Stimulated activated CD4-positive, alpha-beta T cell treated with anti-CD3 and anti-CD28 coated beads, Interleukin-12 subunit alpha, Interleukin-12 subunit beta, amount 100 ng/mL, for 4 hours (primary cell): Measurements from ENCODE around the gene ADAMTS2.

Source experiments
- DNase-seq: peaks from one replicate; pipeline ENCODE4 v3.0.0-alpha.2; 2020

ADAMTS2 gene

DNA sequence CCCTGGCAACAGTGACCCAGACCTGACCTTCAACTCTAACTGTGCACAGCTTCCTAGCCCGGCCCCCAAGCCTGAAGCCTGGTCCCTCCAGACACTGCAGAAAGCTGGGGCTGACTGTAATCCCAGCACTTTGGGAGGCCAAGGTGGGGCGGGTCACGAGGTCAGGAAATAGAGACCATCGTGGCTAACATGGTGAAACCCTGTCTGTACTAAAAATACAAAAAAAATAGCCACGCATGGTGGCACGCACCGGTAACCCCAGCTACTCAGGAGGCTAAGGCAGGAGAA is 35.9 kb downstream of the ADAMTS2 start:
- no peak for DNase-seq

DNA sequence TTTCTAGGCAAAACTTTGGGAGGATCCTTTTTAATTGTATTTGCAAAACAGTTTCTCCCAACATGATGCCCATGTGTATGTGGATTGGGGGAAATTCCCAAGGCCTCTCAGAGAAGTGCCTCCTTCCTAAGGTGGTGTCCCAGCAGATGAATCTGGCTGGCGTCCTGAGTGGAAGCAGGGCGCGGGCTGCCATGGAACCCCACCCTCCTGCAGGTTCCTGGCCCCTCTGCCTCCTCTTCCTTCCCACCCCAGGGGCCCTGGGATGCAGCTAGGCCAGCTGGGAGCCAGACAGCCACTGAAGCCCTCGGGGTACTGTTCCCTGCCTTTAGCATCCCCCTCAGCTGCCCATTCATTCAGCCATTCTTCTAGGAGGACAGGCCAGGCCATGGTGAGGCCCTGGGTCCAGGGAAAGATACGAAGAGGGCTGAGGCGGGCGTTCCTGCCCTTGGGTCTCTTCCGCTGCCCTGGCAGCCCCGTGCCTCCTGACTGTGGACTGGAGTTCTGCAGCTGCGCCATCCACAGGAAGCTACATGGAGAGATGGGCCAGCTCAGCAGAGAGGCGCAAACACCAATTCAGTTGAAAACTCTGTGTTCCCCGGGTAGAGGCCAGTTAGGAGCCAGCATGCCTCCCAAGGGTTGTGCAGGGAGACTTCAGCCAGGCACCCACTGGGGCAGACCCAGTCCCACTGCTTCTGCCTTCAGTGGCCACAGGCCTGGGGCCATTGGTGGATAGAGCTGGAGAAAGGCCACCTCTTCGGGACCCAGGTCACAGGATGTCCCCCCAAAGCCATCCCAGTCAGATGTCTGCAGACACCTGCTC is 36.5 kb downstream of the ADAMTS2 start:
- DNase-seq, result no peak

DNA sequence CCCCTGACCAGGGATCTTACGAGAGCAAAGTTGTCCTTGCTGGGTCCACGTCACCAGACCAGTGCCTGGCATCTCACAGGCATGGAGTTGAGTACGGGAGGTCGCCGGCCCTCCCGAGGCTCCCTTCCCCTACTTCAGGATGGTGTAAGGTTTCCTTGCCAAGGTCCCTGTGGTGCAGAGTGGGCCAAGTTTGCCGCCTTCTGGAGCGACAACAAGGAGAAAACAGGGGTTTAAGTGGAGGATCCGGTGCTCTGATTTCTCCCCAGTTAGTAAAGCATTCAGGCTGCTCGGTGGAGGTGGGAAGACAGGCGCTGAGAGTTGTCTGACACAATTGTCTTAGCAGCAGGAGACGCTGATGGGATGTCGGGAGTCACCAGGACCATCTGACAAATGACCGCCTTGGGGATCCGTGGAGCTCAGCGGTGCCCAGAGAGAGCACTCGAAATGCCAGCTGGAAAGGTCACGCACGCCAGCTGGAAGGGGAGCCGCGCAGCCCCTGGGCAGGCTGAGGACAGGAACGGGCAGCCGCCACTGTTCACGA is 37.3 kb downstream of the ADAMTS2 start:
- no peak for DNase-seq

DNA sequence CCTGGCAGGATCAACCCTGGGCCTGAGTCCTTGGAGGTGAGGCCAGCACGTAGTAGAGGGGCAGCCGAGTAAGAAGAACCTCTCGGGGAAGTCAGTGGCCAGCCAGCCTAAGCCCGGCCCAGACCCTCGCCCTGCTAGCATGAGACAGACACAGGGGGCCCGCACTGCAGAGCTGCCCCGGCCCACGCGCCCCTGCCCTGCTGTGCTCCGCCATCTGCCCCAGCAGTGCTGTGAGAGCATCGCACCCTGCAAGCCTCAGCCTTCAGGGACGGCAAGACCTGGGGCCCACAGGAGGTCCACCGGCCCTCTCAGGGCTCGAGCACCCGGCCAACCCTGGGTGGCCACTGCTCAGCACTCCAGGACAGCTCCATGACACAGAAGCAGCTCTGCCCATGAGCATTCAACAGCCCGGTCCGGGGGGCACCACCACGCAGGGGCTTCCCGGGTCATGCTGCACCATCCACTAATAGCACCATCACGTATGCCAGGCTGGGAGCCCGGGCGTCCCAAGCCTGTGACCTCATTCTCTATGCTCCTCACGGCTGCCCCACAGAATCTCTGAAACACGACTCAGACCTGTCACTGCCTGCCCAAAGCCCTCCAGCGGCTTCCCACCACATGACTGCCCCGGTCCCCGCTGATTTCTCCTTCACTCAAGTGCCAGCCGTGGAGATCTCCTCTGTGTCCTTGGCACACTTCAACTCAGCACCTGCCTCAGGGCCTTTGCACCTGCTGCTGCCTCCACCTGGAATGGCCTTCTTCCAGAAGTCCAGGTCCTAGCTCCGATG is 38.1 kb downstream of the ADAMTS2 start:
- no peak for DNase-seq

DNA sequence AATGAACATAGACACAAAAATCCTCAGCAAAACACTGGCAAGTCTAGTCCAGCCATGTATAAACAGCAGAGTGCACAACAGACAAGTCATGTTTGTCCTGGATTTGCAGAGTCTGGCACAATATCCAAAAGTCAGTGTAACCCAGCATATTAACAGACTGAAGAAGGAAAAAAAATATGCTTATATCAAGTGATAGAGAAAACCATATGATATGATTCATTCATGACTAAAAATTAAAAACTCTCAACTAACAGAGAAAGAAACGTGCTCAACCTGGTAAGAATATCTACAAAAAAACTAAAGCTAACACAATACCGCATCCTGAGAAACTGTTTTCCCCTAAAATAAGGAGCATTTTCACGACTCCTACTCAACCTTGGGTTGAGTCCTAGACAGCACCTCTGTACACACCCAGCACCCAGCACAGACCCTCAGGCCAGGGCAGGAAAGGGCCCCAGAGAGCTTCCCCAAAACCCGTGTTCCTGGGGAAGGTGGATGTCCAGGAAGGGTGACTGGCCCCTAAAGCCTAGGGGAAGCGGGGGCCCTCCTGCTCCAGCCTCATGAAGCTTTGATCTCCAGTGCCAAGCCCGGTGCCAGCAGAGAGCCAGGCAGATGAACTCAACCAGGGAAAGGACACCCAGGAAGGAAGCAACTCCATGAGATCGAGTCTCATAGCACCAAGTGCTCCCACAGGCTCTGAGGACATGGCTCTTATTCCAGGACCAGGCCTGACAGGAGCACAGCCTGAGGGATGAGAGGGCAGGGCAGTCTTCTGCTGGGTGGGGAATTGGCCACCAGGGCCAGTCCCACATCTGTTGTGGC is 38.9 kb downstream of the ADAMTS2 start:
- no peak for DNase-seq

DNA sequence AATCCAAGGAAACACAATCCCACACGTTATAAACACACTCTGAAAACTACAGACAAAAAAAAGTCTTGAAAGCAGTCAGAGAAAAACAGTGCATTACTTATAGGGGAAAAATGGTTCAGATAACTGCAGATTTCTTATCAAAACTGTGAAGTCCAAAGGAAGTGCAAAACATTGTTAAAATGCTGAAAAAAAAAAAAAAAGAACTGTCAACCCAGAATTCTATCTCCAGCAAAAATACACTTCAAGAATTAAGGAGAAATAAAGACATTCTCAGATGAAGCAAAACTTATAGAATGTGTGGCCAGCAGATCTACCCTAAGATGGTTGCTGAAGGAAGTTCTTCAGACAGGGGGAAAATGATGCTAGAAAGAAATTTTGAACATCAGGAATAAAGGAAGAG is 40.4 kb downstream of the ADAMTS2 start:
- DNase-seq, result no peak

DNA sequence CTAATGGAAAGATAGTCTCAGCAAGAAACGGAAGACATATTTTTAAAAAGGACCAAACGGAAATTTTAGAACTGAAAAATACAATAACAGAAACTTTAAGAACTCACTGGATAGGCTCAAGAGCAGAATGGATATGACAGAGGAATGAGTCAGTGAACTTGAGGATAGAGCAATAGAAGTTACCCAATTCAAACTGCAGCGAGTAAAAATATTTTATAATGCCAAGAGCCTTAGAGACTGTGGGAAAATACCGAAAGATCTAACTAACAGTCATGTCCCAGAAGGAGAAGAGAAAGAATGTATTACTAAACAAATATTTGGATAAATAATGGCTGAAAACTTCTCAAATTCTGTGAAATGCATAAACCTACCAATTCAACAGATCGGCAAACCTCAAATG is 40.8 kb downstream of the ADAMTS2 start:
- no peak for DNase-seq

DNA sequence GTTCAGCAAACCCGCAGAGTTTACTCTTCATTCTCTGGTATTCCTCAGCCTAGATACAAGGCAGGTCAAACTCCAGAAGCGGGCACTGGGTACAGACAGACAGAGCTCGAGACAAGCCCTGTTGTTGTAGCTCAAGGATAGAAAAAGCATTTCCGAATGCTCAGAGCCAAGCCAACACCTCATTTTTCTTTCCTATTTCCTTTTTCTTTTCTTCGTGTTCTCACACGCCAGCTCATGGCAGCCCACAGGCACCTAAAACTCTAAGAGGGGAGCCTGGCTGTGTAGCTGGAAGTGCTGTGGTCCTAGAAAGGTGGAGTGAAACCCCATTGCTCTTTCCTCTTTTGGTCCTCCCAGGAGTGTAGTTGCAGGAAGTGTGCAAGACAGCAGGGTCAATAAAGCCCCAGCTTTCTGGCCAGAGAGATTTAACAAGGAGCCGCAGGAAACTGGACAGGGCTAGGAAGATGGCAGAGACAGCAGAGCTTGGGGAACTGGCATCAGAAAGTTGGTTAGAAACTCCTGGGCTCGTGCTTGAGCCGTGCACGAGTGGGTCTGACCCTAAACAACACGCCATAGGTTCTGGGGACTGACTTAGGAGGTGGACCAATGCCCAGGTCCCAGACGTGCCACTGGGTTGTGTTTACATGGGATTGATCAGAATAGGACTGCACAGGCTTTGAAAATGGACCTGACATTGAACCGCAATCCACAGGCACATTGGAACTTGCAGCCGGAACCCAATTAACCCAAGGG is 41.6 kb downstream of the ADAMTS2 start:
- DNase-seq, result no peak

DNA sequence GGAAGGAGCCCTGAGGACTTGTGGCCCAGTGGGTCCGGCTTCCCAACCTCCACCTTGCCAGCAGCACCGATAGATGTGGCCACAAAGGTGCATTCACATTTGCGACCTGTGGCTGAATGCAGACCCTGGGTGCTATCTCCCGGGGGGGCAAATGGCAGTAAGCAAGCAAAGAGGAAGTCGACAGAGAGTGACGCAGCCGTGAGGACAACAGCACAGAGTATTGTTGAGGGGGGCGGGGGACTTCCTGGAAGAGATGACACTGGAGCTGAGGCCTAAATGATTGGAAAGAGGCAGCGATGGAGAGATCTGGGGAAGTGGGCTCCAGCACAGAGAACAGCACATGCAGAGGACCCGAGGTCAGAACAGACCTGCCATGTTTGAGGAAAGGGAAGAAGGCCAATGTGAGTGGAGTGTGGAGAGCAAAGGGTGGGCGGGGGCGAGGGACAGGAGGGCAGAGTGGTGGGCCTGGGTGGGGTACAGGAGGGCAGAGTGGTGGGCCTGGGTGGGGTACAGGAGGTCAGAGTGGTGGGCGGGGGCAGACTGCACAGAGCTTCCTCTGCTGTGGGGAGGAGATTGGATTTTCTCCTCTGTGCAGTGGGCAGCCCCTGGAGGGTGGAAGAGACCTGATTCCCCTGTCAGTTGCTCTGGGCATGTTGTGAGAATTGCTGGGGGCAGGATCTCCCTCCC is 42.6 kb downstream of the ADAMTS2 start:
- DNase-seq, result no peak

DNA sequence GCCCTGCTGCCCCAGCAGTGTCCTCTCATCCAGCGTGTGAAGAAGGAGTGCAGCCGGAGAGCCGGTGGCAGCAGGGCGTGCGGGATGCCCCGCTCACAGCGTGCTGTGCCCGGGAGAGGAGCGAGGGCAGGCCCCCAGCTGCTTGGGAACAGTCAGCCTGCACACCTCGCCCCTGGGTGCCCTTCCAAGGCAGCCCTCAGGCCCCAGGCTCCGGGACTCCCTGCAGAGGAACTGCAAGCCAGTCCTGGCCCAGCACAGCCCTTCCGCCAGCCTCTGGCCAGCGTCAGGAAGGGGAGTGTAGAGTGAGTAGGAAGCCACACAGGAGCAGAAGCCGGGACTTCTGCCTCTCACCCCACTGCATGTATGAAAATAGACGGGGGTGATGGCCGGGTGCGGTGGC is 43.5 kb downstream of the ADAMTS2 start:
- no peak for DNase-seq

DNA sequence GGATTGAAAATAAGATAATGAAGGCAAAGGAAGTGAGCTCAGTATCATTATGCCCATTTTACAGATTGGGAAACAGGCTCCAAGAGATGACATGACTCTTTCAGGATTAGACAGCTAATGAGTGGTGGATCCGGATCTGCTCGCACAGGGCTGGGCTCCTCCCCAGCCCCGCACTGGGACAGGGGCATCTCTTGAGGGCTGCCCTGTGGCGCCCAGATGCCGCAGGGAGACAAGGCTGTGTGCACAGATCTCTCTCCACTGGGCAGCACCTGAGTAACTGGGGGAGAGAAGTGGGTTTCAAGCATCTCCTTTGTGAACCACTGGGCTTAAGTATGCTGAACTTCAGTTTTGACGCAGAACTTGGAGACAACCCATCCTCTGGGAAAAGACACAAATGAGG is 43.9 kb downstream of the ADAMTS2 start:
- DNase-seq, result no peak

DNA sequence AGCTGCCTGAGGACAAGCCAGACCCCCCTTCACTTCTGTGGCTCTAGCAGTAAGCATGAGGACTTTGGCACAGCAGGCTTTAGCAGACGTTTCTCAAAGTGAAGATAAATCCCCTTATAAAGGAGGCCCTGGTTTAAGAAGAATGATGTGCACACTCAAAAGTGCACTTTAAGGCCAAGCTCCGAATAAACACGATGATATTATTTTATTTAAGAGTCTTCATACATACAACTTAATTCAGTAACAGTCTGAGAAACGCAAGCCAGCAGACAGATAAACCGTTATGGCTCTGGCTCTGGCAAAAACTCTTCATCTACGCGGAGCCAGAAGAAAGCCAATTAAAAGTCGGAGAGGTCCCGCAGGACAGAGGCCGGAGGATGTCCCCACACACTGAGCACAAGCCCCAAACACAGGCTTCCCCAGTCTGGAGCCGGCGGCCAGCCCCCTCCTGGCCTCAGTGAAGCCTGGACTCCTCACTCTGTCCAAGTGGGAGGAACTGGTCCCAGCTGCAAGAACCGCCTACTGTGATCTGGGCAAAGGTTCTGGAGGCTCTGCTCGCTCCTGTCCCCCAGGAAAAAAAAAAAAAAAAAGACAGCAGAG is 44.6 kb downstream of the ADAMTS2 start:
- no peak for DNase-seq

DNA sequence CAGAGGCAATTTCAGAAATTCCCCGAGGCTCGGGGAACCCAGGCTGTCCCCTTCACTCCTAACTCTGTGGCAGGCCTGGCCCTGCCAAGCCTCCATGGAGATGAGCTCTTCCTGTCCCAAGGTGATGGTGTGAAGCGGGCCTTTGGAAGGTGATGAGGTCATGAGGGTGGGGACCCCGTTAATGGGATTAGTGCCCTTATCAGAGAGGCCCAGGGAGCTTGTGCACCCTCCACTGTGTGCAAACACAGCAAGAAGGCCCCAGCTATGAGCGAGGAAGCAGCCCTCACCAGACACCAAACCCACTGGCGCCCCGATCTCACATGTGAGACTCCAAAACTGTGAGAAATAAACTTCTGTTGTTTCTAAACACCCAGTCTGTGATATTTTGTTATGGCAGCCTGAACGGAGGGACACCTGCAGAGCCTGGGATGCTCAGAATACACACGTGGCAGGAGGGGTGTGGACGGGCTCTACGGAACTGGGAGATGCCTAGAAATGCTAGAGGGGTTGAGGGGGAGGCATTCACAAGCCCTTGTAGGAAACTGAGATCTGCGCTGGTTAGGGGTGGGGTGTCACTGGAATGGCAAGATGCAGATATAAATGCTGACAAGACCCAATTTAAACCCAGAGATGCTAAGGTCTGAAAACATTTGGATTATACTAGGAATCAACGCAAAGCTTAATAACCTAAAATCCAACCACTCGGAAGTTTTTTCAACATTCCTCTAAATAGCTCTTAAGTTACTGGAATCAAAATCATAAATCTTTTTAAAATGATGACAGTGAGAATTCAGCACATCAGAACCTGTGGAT is 46.9 kb downstream of the ADAMTS2 start:
- DNase-seq, result no peak

DNA sequence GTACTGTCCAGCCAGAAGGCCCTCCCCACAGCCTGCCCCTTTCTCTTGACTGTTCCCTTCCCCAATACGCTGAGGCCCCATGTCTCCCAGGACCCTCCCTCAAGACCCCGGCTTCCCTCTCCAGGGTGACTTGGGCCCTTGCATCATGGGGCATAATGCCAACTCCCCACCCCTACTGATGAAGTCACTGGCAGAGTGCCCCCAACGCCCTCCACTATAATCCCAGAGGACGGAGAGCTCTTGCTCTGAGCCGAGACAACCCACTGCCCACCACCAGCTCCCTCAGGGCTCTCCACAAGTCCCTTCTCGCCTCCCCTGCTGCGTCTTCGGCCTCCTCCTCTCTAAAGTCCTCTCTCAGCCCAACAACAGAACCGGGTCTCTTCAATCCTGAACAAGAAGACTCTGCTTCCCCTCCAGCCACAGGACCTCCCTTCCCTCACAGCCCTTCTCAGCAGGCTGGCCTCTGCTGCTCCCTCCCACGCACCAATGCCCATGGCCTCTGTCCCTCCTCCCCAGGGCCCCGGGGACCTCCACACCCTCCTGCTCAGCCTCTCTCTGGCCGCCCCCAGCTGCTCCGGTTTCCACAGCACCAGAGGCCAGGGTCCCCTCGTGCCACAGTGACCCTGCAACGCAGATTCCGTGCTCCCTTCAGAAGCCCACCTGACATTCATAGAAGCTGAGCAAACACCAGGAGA is 47.6 kb downstream of the ADAMTS2 start:
- DNase-seq, result no peak

DNA sequence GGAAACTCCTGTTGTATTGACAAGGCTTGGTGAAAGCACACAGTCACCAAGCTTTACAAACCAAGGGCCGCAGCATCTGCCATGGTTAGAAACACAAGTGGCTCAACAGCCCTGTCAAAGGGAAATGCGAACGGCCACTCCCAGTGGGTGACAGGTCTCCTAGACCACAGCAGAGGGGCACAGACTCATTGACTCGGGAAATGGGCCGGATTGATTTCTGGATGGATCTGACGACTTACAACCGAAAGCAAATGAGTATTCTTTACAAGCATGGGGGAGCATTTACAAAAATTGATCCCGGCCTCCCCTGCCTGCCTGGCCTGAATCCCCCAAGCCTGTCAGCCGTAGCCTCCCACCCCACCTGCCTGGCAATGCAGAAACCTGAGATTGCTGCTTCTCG is 48.2 kb downstream of the ADAMTS2 start:
- no peak for DNase-seq

DNA sequence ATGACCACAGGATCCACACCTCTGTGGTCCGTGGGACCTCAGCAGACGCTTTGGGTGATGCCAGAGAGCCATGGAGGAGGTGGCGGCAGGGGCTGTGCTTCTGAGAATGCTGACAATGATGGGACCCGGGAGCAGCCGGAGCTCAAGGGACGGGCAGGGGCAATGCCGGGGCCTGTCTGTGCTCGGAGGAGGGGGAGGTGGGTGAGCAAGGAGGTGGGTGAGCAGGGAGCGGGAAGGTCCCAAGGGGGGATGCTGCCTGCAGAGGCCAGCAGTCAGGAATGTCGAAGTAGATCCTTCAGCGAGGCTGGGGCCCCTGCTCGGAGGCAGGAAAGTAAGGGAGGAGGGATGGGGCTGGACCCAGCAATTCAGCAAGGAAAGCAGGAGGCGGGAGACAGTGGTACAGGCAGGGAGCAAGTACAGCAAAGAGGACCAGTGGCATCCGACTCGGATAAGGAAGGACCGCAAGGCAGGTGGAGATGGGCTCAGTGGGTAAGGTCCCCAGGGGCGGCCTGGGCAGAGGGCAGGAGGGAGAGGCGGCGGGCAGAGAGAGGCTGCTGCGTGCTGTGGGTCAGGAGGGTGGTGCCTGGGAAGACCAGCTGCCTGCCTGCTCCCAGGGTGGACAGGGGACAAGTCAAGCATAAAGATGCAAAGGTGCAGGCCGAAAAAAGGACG is 49.0 kb downstream of the ADAMTS2 start:
- DNase-seq, result no peak

DNA sequence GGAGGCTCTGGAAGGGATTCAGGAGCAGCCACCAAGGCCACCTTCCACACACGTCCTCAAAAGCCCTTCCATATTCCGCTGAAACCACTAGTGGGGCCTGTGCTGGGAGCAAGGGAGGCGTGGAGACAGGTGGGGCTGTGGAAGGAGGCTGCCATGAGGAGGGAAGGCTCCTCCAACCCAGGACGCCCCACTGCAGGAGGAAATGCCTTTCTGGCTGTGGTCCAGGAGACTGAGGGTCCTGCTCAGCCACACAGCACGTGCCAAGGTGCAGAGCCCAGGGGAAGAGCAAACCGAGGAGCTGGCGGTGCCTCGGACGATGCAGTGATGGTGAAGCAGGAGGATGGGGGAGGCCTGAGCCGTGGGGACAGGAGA is 49.5 kb downstream of the ADAMTS2 start:
- DNase-seq, result no peak

DNA sequence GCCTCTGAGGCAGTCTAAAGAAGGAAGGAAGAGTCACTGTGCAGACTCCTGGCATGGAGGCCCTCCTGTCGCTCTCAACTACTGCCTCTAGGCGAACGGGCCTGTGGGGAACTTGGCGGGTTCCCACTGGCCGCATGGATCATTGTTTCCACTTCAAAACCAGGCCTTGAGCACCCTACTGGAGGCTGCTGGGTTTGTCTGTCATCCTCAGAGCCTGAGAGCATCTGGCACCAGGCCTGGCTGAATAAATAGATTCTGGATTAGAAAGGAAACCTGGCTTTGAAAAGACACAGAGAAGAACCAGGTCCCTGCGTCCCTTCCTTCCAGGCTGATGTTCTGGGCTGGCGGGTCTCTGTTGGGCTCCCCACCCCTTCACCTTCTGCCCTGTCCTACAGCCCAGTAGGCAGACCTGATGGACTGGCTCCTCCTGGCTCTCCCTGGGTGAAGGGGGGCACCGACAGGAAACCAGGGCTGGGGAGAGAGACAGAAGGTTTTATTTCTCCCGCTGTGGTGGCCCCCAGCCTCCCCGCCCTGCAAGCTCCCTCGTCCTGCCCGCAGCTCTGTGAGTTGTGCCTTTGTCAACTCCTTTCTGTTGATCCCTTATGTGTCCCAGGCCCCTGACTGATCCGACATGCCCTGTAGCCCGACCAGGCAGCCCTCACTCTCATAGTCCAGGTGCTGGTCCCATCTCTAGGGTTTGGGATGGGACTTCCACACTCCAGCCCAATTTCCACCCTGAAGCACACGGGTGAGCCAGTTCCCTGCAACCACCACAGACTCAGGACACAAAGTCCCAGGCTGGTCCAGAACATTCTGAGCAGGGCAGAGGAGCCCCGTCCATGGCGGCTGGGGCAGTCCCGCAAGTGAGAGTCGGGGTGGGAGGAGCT is 50.1 kb downstream of the ADAMTS2 start:
- no peak for DNase-seq
